ENCODE results near the gene ACER3.
"Not testable (repeated sequence)": the region's sequence is repeated elsewhere in the genome, so short reads cannot be mapped to it uniquely, and the experiment has no call there.

The ACER3 gene

GRCh38 chr11:76824083-76824939, 36.4 kb upstream of the ACER3 start:
- TF ChIP-seq CTCF (IDR thresholded peaks at IDR 0.05; ENCODE audit: low read depth, low read length): no peak
- H3K4me3 ChIP-seq (ENCODE audit: low read depth, low read length): no peak overlapping the region

- H3K4me3 ChIP-seq (ENCODE audit: low read depth, low read length): no peak overlapping the region
- no peak for TF ChIP-seq CTCF (IDR thresholded peaks at IDR 0.05; ENCODE audit: low read depth, low read length)
Observed at GRCh38 chr11:76824980-76825725, 35.6 kb upstream of the ACER3 start.

- no peak overlapping the region for H3K4me3 ChIP-seq (ENCODE audit: low read depth, low read length)
- TF ChIP-seq CTCF (IDR thresholded peaks at IDR 0.05; ENCODE audit: low read depth, low read length): no peak
Observed at GRCh38 chr11:76825726-76826396, 34.9 kb upstream of the ACER3 start.

- not testable (repeated sequence) for H3K4me3 ChIP-seq (ENCODE audit: low read depth, low read length)
Observed at GRCh38 chr11:76826508-76826907, 34.2 kb upstream of the ACER3 start.

GRCh38 chr11:76827005-76827404, 33.7 kb upstream of the ACER3 start:
- not testable (repeated sequence) for H3K4me3 ChIP-seq (ENCODE audit: low read depth, low read length)

- no peak overlapping the region for H3K4me3 ChIP-seq (ENCODE audit: low read depth, low read length)
- no peak for TF ChIP-seq CTCF (IDR thresholded peaks at IDR 0.05; ENCODE audit: low read depth, low read length)
Observed at GRCh38 chr11:76830639-76831327, 29.9 kb upstream of the ACER3 start.

- no peak for TF ChIP-seq CTCF (IDR thresholded peaks at IDR 0.05; ENCODE audit: low read depth, low read length)
- H3K4me3 ChIP-seq (ENCODE audit: low read depth, low read length): no peak overlapping the region
Observed at GRCh38 chr11:76831686-76832310, 28.9 kb upstream of the ACER3 start.
